DND-41 (cell line): ENCODE measurements around the gene NPEPPS.

ENCODE experiments used
- EZH2 ChIP-seq: IDR thresholded peaks from 3 replicates; pipeline ENCODE4 v1.6.1; 2012; ENCODE audit warnings: borderline replicate concordance, low read depth, mild to moderate bottlenecking, moderate library complexity, low read length, inconsistent platforms; ENCODE audit not compliant: severe bottlenecking
- TF ChIP-seq, protein P1 (sequence below): IDR thresholded peaks from 2 replicates; pipeline ENCODE4 v1.5.1; 2012; ENCODE audit warnings: borderline replicate concordance, low read length, moderate library complexity, mild to moderate bottlenecking; ENCODE audit not compliant: poor library complexity, severe bottlenecking; ENCODE audit errors: extremely low read depth

DNA sequence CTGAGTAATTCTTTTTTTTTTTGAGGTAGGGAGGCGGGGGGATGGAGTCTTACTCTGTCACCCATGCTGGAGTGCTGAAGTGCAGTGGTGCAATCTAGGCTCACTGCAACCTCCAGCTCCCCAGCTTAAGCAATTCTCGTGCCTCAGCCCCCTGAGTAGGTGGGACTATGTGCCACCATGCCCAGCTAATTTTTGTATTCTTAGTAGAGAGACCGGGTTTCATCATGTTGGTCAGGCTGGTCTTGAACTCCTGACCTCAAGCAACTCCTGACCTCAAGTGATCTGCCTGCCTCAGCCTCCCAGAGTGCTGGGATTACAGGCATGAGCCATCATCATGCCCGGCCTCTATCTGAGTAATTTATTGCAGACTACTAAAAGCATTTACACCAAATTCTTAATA lies 138.2 kb downstream of the NPEPPS start:
- TF ChIP-seq EZH2, result no peak
- TF ChIP-seq, protein P1, sequence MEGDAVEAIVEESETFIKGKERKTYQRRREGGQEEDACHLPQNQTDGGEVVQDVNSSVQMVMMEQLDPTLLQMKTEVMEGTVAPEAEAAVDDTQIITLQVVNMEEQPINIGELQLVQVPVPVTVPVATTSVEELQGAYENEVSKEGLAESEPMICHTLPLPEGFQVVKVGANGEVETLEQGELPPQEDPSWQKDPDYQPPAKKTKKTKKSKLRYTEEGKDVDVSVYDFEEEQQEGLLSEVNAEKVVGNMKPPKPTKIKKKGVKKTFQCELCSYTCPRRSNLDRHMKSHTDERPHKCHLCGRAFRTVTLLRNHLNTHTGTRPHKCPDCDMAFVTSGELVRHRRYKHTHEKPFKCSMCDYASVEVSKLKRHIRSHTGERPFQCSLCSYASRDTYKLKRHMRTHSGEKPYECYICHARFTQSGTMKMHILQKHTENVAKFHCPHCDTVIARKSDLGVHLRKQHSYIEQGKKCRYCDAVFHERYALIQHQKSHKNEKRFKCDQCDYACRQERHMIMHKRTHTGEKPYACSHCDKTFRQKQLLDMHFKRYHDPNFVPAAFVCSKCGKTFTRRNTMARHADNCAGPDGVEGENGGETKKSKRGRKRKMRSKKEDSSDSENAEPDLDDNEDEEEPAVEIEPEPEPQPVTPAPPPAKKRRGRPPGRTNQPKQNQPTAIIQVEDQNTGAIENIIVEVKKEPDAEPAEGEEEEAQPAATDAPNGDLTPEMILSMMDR, result no peak
